Measurements from ENCODE around the gene PCNX2. TPM values are rescaled to one million over a fixed set of nuclear protein-coding genes. Genes with fewer than 3 reads are reported as not detected.

Gene PCNX2
- total RNA-seq, 1 experiment from 2014 or later: 96.2 TPM

DNA sequence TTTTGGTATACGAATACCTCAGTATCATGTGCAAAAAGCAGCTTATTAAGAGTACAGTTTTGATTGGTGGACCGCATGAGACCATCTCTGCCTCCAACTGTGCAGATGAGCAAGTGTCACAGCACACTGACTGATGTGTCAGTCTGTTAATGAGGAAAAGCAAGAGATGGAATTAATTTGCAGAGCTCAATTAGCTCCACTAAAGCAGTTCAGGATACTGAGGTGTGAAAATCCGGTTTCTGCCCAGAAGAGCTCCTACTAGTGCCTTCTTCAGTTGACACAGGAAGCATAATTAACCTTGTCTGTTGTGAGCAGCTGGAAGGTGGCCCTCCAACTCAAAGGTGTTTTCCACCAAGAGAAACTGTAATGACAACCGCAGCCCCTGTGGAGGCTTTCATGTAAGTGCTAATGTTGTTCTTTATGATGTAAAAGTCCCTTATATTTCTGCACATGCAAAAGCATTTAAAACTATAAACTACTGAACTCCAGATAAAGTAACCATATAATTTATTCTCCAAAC is 44.3 kb downstream of the PCNX2 start:
- H3K4me3 ChIP-seq (ENCODE audit: low read length): no peak overlapping the region
- no peak overlapping the region for H2AFZ ChIP-seq (ENCODE audit: low read length)
- H3K9me3 ChIP-seq (ENCODE audit: low read length): no peaks in the 10 kb centered on the region
- no peaks in the 10 kb centered on the region for H3K27me3 ChIP-seq (ENCODE audit: low read length)
- H4K20me1 ChIP-seq (ENCODE audit: insufficient read depth, low read depth, low read length): no peaks in the 10 kb centered on the region
- no peak overlapping the region for H3K4me2 ChIP-seq (ENCODE audit: low read depth, low read length, poor library complexity, severe bottlenecking)
- H3K36me3 ChIP-seq (ENCODE audit: insufficient read depth, low read length): peaks cover 38% of the 10 kb centered on the region
- no peak for DNase-seq
- no peaks in the 10 kb centered on the region for H3K9me2 ChIP-seq (replicated peaks; ENCODE audit: insufficient read depth, low read length)
- H3K9ac ChIP-seq (ENCODE audit: low read length): no peak overlapping the region
- H3K79me2 ChIP-seq (ENCODE audit: low read length): peaks cover 21% of the 10 kb centered on the region
- no peak overlapping the region for H3K27ac ChIP-seq (ENCODE audit: low read length)
- H3K4me1 ChIP-seq (ENCODE audit: low read length): no peaks in the 10 kb centered on the region

DNA sequence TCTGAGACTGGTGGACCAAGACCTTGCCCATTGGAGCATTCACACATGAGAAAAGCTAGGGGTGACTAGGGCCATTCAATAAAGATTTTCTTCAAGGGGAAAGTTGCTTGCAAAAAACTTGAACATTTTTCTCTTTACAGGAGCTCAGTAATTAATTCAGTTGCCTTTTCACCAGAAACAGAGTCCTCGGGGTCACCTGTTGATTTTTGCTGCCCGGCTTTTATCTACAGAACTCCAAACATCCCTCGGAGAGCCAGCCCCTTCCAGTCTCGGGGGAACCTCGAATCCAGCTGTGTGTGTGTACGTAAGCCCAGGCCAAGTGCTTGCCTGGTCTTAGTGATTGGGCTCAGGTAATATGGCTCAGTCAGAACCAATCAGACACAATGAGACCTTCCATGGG is 47.5 kb downstream of the PCNX2 start:
- Histone ChIP-seq H3K9ac (ENCODE audit: low read length) (no peak overlapping the region), H3K36me3 (ENCODE audit: insufficient read depth, low read length) (peaks cover 34% of the 10 kb centered on the region), H2AFZ (ENCODE audit: low read length) (no peak overlapping the region), H3K4me2 (ENCODE audit: low read depth, low read length, poor library complexity, severe bottlenecking) (no peak overlapping the region), H3K9me2 (replicated peaks; ENCODE audit: insufficient read depth, low read length) (no peaks in the 10 kb centered on the region), H3K27ac (ENCODE audit: low read length) (no peak overlapping the region), H4K20me1 (ENCODE audit: insufficient read depth, low read depth, low read length) (no peaks in the 10 kb centered on the region), H3K4me1 (ENCODE audit: low read length) (no peaks in the 10 kb centered on the region), H3K27me3 (ENCODE audit: low read length) (no peaks in the 10 kb centered on the region), H3K79me2 (ENCODE audit: low read length) (0 out of 2 replicates have a peak, but pooled peaks cover 5% of the 10 kb centered on the region), H3K4me3 (ENCODE audit: low read length) (no peak overlapping the region), H3K9me3 (ENCODE audit: low read length) (no peaks in the 10 kb centered on the region)
- DNase-seq: no peak

DNA sequence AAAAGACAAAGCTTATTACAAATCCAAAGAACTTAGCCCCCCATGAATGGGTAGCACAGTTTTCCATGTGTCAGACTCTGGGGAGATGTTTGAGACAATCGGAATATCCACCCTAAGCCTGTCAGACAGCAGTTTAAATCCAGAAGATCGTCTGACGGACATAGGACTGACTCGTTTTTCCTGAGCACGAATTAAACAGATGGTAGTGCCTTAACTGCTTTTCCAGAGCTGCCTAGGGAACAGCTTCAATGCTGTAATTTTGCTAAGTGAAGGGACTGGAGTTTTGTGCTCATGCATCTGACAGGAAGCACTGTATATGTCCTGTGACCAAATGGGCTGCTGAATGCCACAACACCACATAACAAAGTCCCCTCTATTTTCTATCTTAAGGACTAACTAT is 48.6 kb downstream of the PCNX2 start:
- Histone ChIP-seq H3K4me2 (ENCODE audit: low read depth, low read length, poor library complexity, severe bottlenecking) (no peak overlapping the region), H3K27ac (ENCODE audit: low read length) (no peak overlapping the region), H3K79me2 (ENCODE audit: low read length) (0 out of 2 replicates have a peak, but pooled peaks cover 7% of the 10 kb centered on the region), H3K9ac (ENCODE audit: low read length) (no peak overlapping the region), H4K20me1 (ENCODE audit: insufficient read depth, low read depth, low read length) (no peaks in the 10 kb centered on the region), H3K36me3 (ENCODE audit: insufficient read depth, low read length) (peaks cover 29% of the 10 kb centered on the region), H3K4me1 (ENCODE audit: low read length) (no peaks in the 10 kb centered on the region), H3K4me3 (ENCODE audit: low read length) (no peak overlapping the region), H3K9me3 (ENCODE audit: low read length) (no peaks in the 10 kb centered on the region), H3K9me2 (replicated peaks; ENCODE audit: insufficient read depth, low read length) (no peaks in the 10 kb centered on the region), H2AFZ (ENCODE audit: low read length) (no peak overlapping the region), H3K27me3 (ENCODE audit: low read length) (no peaks in the 10 kb centered on the region)
- no peak for DNase-seq

DNA sequence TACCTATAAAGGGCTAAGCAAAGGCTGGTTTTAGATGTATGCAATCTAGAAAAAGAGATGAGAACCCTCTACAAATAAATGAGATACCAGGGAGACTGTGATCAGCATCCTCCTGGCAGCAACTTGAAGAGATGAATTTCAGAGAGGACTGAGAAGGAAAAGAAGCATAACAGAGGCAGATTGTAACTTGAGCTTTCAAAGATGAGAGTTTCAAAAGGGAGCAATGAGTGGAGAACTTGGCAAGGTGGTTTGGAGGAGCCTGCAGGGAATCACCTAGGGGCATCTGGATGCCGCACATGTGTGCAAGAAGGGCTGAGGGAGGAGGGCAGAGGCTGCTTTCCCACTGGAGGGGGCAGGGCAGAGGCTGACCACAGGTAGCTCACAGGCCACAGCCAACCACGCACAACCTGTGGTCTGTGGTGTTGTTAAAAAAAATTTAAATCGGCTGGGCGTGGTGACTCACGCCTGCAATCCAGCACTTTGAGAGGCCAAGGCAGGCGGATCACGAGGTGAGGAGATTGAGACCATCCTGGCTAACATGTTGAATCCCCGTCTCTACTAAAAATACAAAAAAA is 50.2 kb downstream of the PCNX2 start:
- Histone ChIP-seq H4K20me1 (ENCODE audit: insufficient read depth, low read depth, low read length) (no peaks in the 10 kb centered on the region), H3K79me2 (ENCODE audit: low read length) (0 out of 2 replicates have a peak, but pooled peaks cover 7% of the 10 kb centered on the region), H3K36me3 (ENCODE audit: insufficient read depth, low read length) (peaks cover 14% of the 10 kb centered on the region; the same call in 1 of the 2 replicates), H3K9ac (ENCODE audit: low read length) (no peak overlapping the region), H3K27me3 (ENCODE audit: low read length) (no peaks in the 10 kb centered on the region), H3K27ac (ENCODE audit: low read length) (no peak overlapping the region), H3K4me2 (ENCODE audit: low read depth, low read length, poor library complexity, severe bottlenecking) (no peak overlapping the region), H2AFZ (ENCODE audit: low read length) (no peak overlapping the region), H3K4me1 (ENCODE audit: low read length) (no peaks in the 10 kb centered on the region), H3K4me3 (ENCODE audit: low read length) (no peak overlapping the region), H3K9me3 (ENCODE audit: low read length) (no peaks in the 10 kb centered on the region), H3K9me2 (replicated peaks; ENCODE audit: insufficient read depth, low read length) (no peaks in the 10 kb centered on the region)
- DNase-seq: no peak

DNA sequence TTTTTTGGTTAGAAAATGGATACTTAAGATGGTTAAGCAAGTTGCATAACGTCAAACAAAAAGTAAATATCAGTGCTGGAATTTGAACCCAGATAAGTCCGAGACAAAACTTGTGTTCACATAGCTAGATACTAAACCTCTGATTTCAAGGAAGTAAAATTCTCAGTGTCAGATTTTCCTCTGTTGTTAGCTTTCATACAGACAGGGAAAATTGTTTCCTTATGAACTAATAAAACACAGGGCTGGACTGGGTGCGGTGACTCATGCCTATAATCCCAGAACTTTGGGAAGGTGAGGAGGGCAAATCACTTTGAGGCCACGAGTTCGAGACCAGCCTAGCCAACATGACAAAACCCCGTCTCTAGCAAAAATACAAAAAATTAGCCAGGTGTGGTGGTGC is 51.3 kb downstream of the PCNX2 start:
- Histone ChIP-seq H4K20me1 (ENCODE audit: insufficient read depth, low read depth, low read length) (no peaks in the 10 kb centered on the region), H3K4me3 (ENCODE audit: low read length) (no peak overlapping the region), H3K27me3 (ENCODE audit: low read length) (no peaks in the 10 kb centered on the region), H3K4me1 (ENCODE audit: low read length) (no peaks in the 10 kb centered on the region), H3K79me2 (ENCODE audit: low read length) (0 out of 2 replicates have a peak, but pooled peaks cover 4% of the 10 kb centered on the region), H2AFZ (ENCODE audit: low read length) (no peak overlapping the region), H3K27ac (ENCODE audit: low read length) (no peak overlapping the region), H3K9ac (ENCODE audit: low read length) (no peak overlapping the region), H3K36me3 (ENCODE audit: insufficient read depth, low read length) (peaks cover 4% of the 10 kb centered on the region; the same call in 1 of the 2 replicates), H3K9me3 (ENCODE audit: low read length) (no peaks in the 10 kb centered on the region), H3K9me2 (replicated peaks; ENCODE audit: insufficient read depth, low read length) (no peaks in the 10 kb centered on the region), H3K4me2 (ENCODE audit: low read depth, low read length, poor library complexity, severe bottlenecking) (no peak overlapping the region)
- DNase-seq: no peak

DNA sequence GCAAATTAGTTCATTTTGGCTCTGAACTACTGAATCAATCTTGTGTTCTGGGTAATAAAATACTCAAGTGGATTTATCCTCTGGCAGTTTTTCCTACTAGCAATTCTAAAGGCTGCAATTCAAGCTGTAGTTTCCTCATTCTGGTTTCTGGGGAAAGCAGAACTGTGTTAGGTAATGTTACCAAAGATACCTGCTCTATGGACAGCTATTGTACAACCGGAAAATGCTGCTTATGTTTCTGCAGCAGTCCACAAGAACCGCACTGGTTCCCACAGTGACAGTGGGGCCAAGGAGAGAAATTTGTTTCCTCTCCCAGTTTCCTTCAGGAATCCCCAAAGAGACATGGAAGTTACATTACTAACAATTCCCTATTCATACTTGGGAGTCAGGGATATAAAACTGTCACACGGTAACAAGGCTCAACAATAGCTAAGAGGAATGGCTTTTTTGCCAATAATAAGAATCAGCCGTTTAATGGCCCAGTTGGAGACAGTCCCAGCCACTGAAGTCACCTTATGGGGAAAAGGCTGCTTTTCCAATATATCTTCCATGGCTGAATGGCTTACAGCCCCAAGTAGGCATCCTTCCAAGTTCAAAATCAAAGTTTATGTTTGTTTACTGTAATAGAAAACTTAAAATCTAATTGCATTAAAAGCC is 52.6 kb downstream of the PCNX2 start:
- no peaks in the 10 kb centered on the region for H3K9me3 ChIP-seq (ENCODE audit: low read length)
- no peaks in the 10 kb centered on the region for H3K4me1 ChIP-seq (ENCODE audit: low read length)
- no peak overlapping the region for H2AFZ ChIP-seq (ENCODE audit: low read length)
- H3K27ac ChIP-seq (ENCODE audit: low read length): no peak overlapping the region
- peaks cover 1% of the 10 kb centered on the region; the same call in 1 of the 2 replicates for H3K36me3 ChIP-seq (ENCODE audit: insufficient read depth, low read length)
- no peaks in the 10 kb centered on the region for H3K27me3 ChIP-seq (ENCODE audit: low read length)
- no peak for DNase-seq
- no peak overlapping the region for H3K9ac ChIP-seq (ENCODE audit: low read length)
- H3K4me3 ChIP-seq (ENCODE audit: low read length): no peak overlapping the region
- no peaks in the 10 kb centered on the region for H3K9me2 ChIP-seq (replicated peaks; ENCODE audit: insufficient read depth, low read length)
- H3K4me2 ChIP-seq (ENCODE audit: low read depth, low read length, poor library complexity, severe bottlenecking): no peak overlapping the region
- H3K79me2 ChIP-seq (ENCODE audit: low read length): 0 out of 2 replicates have a peak, but pooled peaks cover 4% of the 10 kb centered on the region
- no peaks in the 10 kb centered on the region for H4K20me1 ChIP-seq (ENCODE audit: insufficient read depth, low read depth, low read length)

DNA sequence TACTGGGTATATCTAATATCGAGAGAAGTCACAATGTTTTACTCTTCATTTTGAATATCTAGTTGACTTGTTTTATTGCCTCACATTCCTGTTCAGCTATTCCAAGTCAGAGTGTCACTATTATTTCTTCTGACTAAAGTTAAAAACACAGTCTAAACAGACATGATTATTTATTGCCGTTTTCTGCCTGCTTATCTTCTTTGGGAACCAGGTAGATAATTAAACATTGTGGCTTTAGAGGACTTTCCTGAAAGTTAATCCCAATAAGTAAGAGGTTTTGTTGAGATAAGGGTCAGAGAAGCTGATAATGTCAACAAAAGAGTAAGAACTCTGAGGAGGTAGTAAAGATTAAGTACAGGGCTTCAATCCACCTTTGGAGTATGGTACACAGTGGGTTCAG is 53.8 kb downstream of the PCNX2 start:
- H3K9ac ChIP-seq (ENCODE audit: low read length): no peak overlapping the region
- H3K27ac ChIP-seq (ENCODE audit: low read length): no peak overlapping the region
- no peaks in the 10 kb centered on the region for H3K9me3 ChIP-seq (ENCODE audit: low read length)
- no peak overlapping the region for H3K4me3 ChIP-seq (ENCODE audit: low read length)
- peaks cover 9% of the 10 kb centered on the region; the same call in 1 of the 2 replicates for H3K36me3 ChIP-seq (ENCODE audit: insufficient read depth, low read length)
- H3K27me3 ChIP-seq (ENCODE audit: low read length): no peaks in the 10 kb centered on the region
- DNase-seq: no peak
- H3K4me1 ChIP-seq (ENCODE audit: low read length): no peaks in the 10 kb centered on the region
- H4K20me1 ChIP-seq (ENCODE audit: insufficient read depth, low read depth, low read length): no peaks in the 10 kb centered on the region
- H3K4me2 ChIP-seq (ENCODE audit: low read depth, low read length, poor library complexity, severe bottlenecking): no peak overlapping the region
- 0 out of 2 replicates have a peak, but pooled peaks cover 4% of the 10 kb centered on the region for H3K79me2 ChIP-seq (ENCODE audit: low read length)
- H2AFZ ChIP-seq (ENCODE audit: low read length): no peak overlapping the region
- no peaks in the 10 kb centered on the region for H3K9me2 ChIP-seq (replicated peaks; ENCODE audit: insufficient read depth, low read length)

DNA sequence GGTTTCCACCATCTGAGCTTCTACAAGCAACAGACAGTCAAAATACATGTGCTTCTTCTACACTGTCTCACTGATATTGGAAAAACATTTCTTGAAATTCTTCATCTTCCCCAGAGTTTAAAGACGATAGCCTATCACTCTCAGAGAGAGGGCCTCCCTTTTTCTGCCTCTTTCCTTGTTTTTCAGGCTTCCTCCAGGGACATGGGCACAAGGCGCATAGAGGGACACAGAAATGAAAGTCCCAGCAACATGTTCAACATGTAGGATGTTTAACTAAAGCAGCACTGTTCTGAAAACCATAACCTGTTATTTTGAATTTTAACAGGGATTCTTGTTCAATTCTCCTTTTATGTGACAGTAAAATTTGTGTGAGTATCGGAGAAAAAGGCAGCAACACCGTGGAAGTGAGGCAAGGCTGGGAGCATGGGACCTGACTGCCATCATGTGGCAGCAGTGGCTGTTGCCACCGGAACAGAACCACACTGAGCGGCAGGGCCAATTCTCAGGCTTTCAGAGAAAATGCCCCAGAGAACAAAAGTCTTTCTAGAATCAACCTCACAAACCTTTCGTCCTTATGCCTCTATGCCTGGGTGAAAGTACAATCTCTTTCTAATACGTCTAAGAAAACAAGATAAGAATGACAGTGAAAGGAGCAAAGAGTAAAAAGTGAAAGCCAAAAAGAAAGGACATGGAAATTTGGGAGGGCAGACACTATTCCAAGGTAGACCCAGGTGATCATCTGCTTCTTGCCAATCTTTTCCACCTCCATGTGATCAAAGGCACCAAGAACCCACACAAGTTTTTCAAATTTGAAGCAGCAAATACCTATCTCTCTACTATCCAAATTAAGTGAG is 54.5 kb downstream of the PCNX2 start:
- no peaks in the 10 kb centered on the region for H3K27me3 ChIP-seq (ENCODE audit: low read length)
- no peaks in the 10 kb centered on the region for H3K4me1 ChIP-seq (ENCODE audit: low read length)
- H2AFZ ChIP-seq (ENCODE audit: low read length): no peak overlapping the region
- no peak for DNase-seq
- H3K4me3 ChIP-seq (ENCODE audit: low read length): no peak overlapping the region
- no peak overlapping the region for H3K4me2 ChIP-seq (ENCODE audit: low read depth, low read length, poor library complexity, severe bottlenecking)
- peaks cover 9% of the 10 kb centered on the region; the same call in 1 of the 2 replicates for H3K36me3 ChIP-seq (ENCODE audit: insufficient read depth, low read length)
- no peaks in the 10 kb centered on the region for H3K9me2 ChIP-seq (replicated peaks; ENCODE audit: insufficient read depth, low read length)
- no peak overlapping the region for H3K27ac ChIP-seq (ENCODE audit: low read length)
- no peaks in the 10 kb centered on the region for H4K20me1 ChIP-seq (ENCODE audit: insufficient read depth, low read depth, low read length)
- no peak overlapping the region for H3K9ac ChIP-seq (ENCODE audit: low read length)
- H3K79me2 ChIP-seq (ENCODE audit: low read length): 0 out of 2 replicates have a peak, but pooled peaks cover 4% of the 10 kb centered on the region
- no peaks in the 10 kb centered on the region for H3K9me3 ChIP-seq (ENCODE audit: low read length)

Measured in Karpas-422 (cell line).